Heart left ventricle (tissue), 13 donors: ENCODE results near the gene C11orf91.

Source experiments
- POLR2A ChIP-seq, 2 donors: fragments of 450-650 bp; IDR thresholded peaks; one replicate each; pipeline ENCODE4 v1.6.1; 2017; ENCODE audit warnings: antibody characterized with exemption in 2 of 2, mild to moderate bottlenecking in 2 of 2, moderate library complexity in 2 of 2
- TF ChIP-seq, protein P1 (sequence below), 12 donors: fragments of 200-600 bp; sonication (generic) in 4 of 12; IDR thresholded peaks; one replicate each; pipeline versions ENCODE4 v1.5.0 to v1.8.0; 2018 to 2022; ENCODE audit warnings: antibody characterized with exemption in 12 of 12, mild to moderate bottlenecking in 5 of 12
- donor health status: ischemic (EF 13 %, LVEDD 7.1; RV severe dilation, severe dysfunction).
- donor health status: DM: no; HTN: yes; CAD: no.
- donor health status: DM: no; HTN: no; CAD: no.
- donor health status: ischemic (EF 25% LVEDD 6.9; RV normal size, moderate dysfunction).
- donor health status: ischemic (EF 25% LVEDD 5.7; RV mildly dilated, moderate dysfunction).
- donor health status: ischemic (EF 35%, LVEDD 5.7; RV mildly dilated, moderate dysfunction).
- donor health status: nonischemic (EF 11% LVEDD 7.7; RV severe dilation, severe dysfunction).
- donor health status: DM: yes; HTN: yes; CAD: no.
- donor health status: PGD.
- donor health status: ischemic (EF 29% LVEDD 5.4; RV normal size, mild dysfunction).
- donor health status: nonischemic (EF 23%, LVEDD 6.1; RV moderate dilation, normal function).

DNA sequence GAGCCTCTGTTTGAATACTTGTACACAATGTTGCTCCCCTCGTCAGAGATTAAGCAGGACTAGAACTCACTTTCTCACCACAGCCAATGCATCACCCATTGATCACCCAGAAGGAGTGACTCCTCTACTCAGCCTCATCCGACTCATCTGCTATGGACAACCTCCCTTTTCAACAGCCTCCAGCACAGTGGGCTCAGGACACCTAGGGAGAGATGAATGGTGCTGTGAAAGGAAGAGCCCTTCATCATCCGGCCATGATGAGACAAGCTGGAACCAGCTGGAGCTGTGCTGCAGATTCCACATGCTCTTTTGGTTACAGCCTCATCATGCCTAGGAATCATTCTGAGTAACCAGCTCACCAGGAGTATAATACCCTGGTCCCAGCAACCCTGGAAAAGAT, 15.5 kb downstream of the C11orf91 start:
- TF ChIP-seq, protein P1, sequence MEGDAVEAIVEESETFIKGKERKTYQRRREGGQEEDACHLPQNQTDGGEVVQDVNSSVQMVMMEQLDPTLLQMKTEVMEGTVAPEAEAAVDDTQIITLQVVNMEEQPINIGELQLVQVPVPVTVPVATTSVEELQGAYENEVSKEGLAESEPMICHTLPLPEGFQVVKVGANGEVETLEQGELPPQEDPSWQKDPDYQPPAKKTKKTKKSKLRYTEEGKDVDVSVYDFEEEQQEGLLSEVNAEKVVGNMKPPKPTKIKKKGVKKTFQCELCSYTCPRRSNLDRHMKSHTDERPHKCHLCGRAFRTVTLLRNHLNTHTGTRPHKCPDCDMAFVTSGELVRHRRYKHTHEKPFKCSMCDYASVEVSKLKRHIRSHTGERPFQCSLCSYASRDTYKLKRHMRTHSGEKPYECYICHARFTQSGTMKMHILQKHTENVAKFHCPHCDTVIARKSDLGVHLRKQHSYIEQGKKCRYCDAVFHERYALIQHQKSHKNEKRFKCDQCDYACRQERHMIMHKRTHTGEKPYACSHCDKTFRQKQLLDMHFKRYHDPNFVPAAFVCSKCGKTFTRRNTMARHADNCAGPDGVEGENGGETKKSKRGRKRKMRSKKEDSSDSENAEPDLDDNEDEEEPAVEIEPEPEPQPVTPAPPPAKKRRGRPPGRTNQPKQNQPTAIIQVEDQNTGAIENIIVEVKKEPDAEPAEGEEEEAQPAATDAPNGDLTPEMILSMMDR (IDR thresholded peaks at IDR 0.05) = no peak
- no peak for TF ChIP-seq POLR2A (IDR thresholded peaks at IDR 0.05)
